ENCODE results near the gene MINDY1. TPM values are rescaled to one million over a fixed set of nuclear protein-coding genes. Genes with fewer than 3 reads are reported as not detected.

The MINDY1 gene
- total RNA-seq, 1 experiment from 2014 or later, result 6.8 TPM

DNA sequence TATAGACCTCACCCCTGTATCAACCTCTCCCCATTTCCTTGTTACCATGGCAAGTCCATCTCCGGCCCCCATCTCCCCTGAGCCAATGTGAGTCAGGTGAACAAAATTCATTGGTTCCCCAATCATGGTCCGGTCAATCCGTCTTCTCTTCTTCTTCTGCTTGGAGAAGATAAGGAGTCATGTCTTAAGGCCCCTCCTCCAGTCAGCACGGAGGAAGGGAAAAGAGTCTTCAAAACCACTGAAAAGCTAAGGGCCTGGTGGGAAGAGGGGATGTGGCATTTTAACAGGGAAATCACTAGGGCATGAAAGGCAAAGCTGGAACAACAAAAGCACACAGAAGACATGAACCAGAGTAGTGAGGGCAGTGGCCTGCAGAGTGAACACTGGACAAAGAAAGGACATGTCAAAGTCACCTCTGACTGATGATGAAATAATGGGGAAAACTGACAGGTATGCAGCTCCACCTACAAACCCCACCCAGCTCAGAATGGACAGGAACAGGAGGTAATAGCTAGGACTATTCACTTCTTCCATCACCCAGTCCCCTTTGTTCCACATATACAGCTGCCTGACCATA, 48.4 kb upstream of the MINDY1 start:
- no peaks in the 10 kb centered on the region for H3K27me3 Mint-ChIP-seq (ENCODE audit: low read depth)
- no peaks in the 10 kb centered on the region for H4K20me1 ChIP-seq (ENCODE audit: control insufficient read depth, insufficient read depth, insufficient read length)
- no peak overlapping the region for H2AFZ ChIP-seq (ENCODE audit: low read length)
- no peak overlapping the region for H3K27ac Mint-ChIP-seq
- no peak overlapping the region for H3T11ph ChIP-seq (ENCODE audit: low read length)
- no peak overlapping the region for H2BK120ac ChIP-seq (ENCODE audit: low read depth, low read length, poor library complexity, severe bottlenecking)
- H3K4me3 Mint-ChIP-seq, result no peak overlapping the region
- H3K4me2 ChIP-seq (ENCODE audit: insufficient read depth, insufficient read length, low read length), result no peak overlapping the region
- no peak overlapping the region for H3K56ac ChIP-seq (ENCODE audit: insufficient read length, low read depth, low read length)
- peaks cover 18% of the 10 kb centered on the region; the same call in 1 of the 2 replicates for H3K79me2 ChIP-seq (ENCODE audit: insufficient read depth, low read length)
- H2BK20ac ChIP-seq (ENCODE audit: low read depth, low read length, poor library complexity, severe bottlenecking), result no peak overlapping the region
- TF ChIP-seq, protein P1, sequence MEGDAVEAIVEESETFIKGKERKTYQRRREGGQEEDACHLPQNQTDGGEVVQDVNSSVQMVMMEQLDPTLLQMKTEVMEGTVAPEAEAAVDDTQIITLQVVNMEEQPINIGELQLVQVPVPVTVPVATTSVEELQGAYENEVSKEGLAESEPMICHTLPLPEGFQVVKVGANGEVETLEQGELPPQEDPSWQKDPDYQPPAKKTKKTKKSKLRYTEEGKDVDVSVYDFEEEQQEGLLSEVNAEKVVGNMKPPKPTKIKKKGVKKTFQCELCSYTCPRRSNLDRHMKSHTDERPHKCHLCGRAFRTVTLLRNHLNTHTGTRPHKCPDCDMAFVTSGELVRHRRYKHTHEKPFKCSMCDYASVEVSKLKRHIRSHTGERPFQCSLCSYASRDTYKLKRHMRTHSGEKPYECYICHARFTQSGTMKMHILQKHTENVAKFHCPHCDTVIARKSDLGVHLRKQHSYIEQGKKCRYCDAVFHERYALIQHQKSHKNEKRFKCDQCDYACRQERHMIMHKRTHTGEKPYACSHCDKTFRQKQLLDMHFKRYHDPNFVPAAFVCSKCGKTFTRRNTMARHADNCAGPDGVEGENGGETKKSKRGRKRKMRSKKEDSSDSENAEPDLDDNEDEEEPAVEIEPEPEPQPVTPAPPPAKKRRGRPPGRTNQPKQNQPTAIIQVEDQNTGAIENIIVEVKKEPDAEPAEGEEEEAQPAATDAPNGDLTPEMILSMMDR (conservative IDR thresholded peaks at IDR 0.05), result no peak
- WGBS (ENCODE audit: extremely low coverage, insufficient read length, low lambda C conversion rate), result no CpG with 5 or more reads among the region's 4 CpGs
- no peaks in the 10 kb centered on the region for H3K27me3 ChIP-seq (ENCODE audit: insufficient read depth, low read length)
- H3K79me1 ChIP-seq (ENCODE audit: insufficient read depth, low read depth, low read length, poor library complexity, severe bottlenecking), result peaks cover 12% of the 10 kb centered on the region
- peaks cover 21 to 26% of the 10 kb centered on the region in 2 experiments for H3K4me1 Mint-ChIP-seq
- no peaks in the 10 kb centered on the region for H3K9me3 Mint-ChIP-seq
- no peak overlapping the region for H3K4ac ChIP-seq (ENCODE audit: low read depth, low read length)
- no peak overlapping the region for H4K8ac ChIP-seq (replicated peaks; ENCODE audit: insufficient read length, low read depth, low read length)
- H3K14ac ChIP-seq (ENCODE audit: insufficient read depth, low read length), result no peak overlapping the region
- H3K36me3 Mint-ChIP-seq (ENCODE audit: insufficient read depth in 1 of 3, low read depth in 3 of 3), result peaks cover 23 to 70% (median 59%) of the 10 kb centered on the region in 3 experiments
- H4K91ac ChIP-seq (ENCODE audit: insufficient read length, low read depth, low read length), result no peak overlapping the region
- H2BK5ac ChIP-seq (ENCODE audit: insufficient read length, low read length), result no peak overlapping the region
- no peak for DNase-seq
- H3K9ac ChIP-seq (ENCODE audit: extremely low read depth, insufficient read length, low read length), result no peak overlapping the region
- no peak overlapping the region for H3K18ac ChIP-seq (ENCODE audit: insufficient read length, low read depth, low read length)
- no peak overlapping the region for H4K5ac ChIP-seq (ENCODE audit: insufficient read length, low read depth, low read length)
- no peak overlapping the region for H2AK5ac ChIP-seq (ENCODE audit: insufficient read length, low read length)
- H3K9me3 ChIP-seq (ENCODE audit: control insufficient read depth, low read depth, low read length), result no peaks in the 10 kb centered on the region
- H2BK12ac ChIP-seq (ENCODE audit: insufficient read length, low read depth, low read length), result no peak overlapping the region
- H3K27ac ChIP-seq (ENCODE audit: insufficient read length, low read depth, low read length), result no peak overlapping the region
- H3K23me2 ChIP-seq (ENCODE audit: insufficient read length, low read depth, low read length, poor library complexity, severe bottlenecking), result peaks cover 19% of the 10 kb centered on the region
- no peak overlapping the region for H2BK15ac ChIP-seq (ENCODE audit: low read depth, low read length)
- H3K23ac ChIP-seq (ENCODE audit: insufficient read length, low read depth, low read length), result no peak overlapping the region
- H3K4me1 ChIP-seq (ENCODE audit: insufficient read depth, low read length), result peaks cover 7% of the 10 kb centered on the region; the same call in 1 of the 2 replicates
